Stimulated activated CD8-positive, alpha-beta memory T cell treated with anti-CD3 and anti-CD28 coated beads, Interleukin-12 subunit alpha, Interleukin-12 subunit beta, amount 100 ng/mL, for 1 hour (primary cell): ENCODE data around the gene AMPD3.

Experiments used
- DNase-seq: peaks from one replicate; pipeline ENCODE4 v3.0.0-alpha.2; 2020; ENCODE audit warnings: low read depth

AMPD3 gene

GRCh38 chr11:10539339-10539738, 84.3 kb downstream of the AMPD3 start:
- DNase-seq = no peak

- DNase-seq = peak; percentile 1
Observed at GRCh38 chr11:10540546-10540914, 85.5 kb downstream of the AMPD3 start.

- DNase-seq = peak; percentile 93
Observed at GRCh38 chr11:10540915-10541560, 86.0 kb downstream of the AMPD3 start, which contains the start of gene RNF141. RNF141 (minus strand) TSS chr11:10541187; CDS start chr11:10534158, 7,029 bp downstream.

GRCh38 chr11:10541561-10541930, 86.5 kb downstream of the AMPD3 start:
- no peak for DNase-seq

- DNase-seq = no peak
Observed at GRCh38 chr11:10542776-10543175, 87.7 kb downstream of the AMPD3 start.

GRCh38 chr11:10543782-10544181, 88.7 kb downstream of the AMPD3 start:
- DNase-seq = no peak

- no peak for DNase-seq
Observed at GRCh38 chr11:10544491-10545465, 89.7 kb downstream of the AMPD3 start.

GRCh38 chr11:10550503-10551289, 95.6 kb downstream of the AMPD3 start:
- no peak for DNase-seq

- no peak for DNase-seq
Observed at GRCh38 chr11:10551290-10551592, 96.2 kb downstream of the AMPD3 start.

- DNase-seq = no peak
Observed at GRCh38 chr11:10551845-10552352, 96.8 kb downstream of the AMPD3 start.

GRCh38 chr11:10556590-10556989, 101.5 kb downstream of the AMPD3 start:
- no peak for DNase-seq
